H1 (cell line): ENCODE data around the gene SERINC5. TPM values are rescaled to one million over a fixed set of nuclear protein-coding genes. Genes with fewer than 3 reads are reported as not detected.

Experiments
- ATF3 ChIP-seq: IDR thresholded peaks from 2 replicates; pipeline ENCODE4 v1.6.1; 2011; ENCODE audit warnings: low read depth, mild to moderate bottlenecking, low read length; ENCODE audit not compliant: insufficient read depth
- BCL11A ChIP-seq, 2 experiments: IDR thresholded peaks; one replicate each; pipeline ENCODE4 v1.6.1; 2011; ENCODE audit warnings: low read depth in 2 of 2, low read length in 2 of 2, mild to moderate bottlenecking in 2 of 2
- CHD1 ChIP-seq: IDR thresholded peaks from 2 replicates; pipeline ENCODE4 v1.6.1; 2012; ENCODE audit warnings: low read depth, low read length, improper control_type of control experiment
- CREB1 ChIP-seq: IDR thresholded peaks from 2 replicates; pipeline ENCODE4 v1.6.1; 2012; ENCODE audit warnings: inconsistent platforms
- CTCF ChIP-seq, 3 experiments: IDR thresholded peaks; 1 replicate in 2 of 3; 2 replicates in 1 of 3; pipeline versions ENCODE4 v1.5.1 to v1.6.1; 2011; ENCODE audit warnings: low read length in 3 of 3, mild to moderate bottlenecking in 3 of 3, inconsistent platforms in 2 of 3, low read depth in 1 of 3, moderate library complexity in 1 of 3; ENCODE audit not compliant: insufficient read depth in 1 of 3; ENCODE audit errors: control extremely low read depth in 1 of 3
- RXRA ChIP-seq: IDR thresholded peaks from 2 replicates; pipeline ENCODE4 v1.6.1; 2011; ENCODE audit warnings: low read depth, mild to moderate bottlenecking, low read length, moderate library complexity; ENCODE audit not compliant: insufficient read depth
- SIX5 ChIP-seq: IDR thresholded peaks from 2 replicates; pipeline ENCODE4 v1.6.1; 2011; ENCODE audit warnings: mild to moderate bottlenecking, low read depth, low read length
- polyA plus RNA-seq, 7 experiments: library from polyadenylated mRNA; depleted of rRNA in 3 of 7; stranded (reverse) in 5 of 7; unstranded in 2 of 7; fragments of >200 nt in 5 of 7; fragments of 200-250 nt in 2 of 7; gene quantifications; 1 replicate in 5 of 7; 2 replicates in 1 of 7; 4 replicates in 1 of 7; pipeline versions ENCODE4 v1.2.1 to v1.2.3, GENCODE V29; 2011 to 2013; ENCODE audit warnings: missing spikeins in 2 of 7, mixed read lengths in 2 of 7
- total RNA-seq: library from RNA; stranded (reverse); fragmentation: NEBNext Ultra II Directional; extraction: Animal tissue kit (Norgen Biotek cat#: 25700); gene quantifications from 2 replicates; pipeline ENCODE4 v1.2.1, GENCODE V29; 2021

The SERINC5 gene
- total and polyA plus RNA-seq, 2 of the 8 experiments (the other 6 are each of a cell fraction or from before 2014, with no cell fraction given): 32.2 to 149 TPM

GRCh38 chr5:80067531-80068245 lies 188.2 kb downstream of the SERINC5 start (continued):
- TF ChIP-seq CTCF (IDR thresholded peaks at IDR 0.05; ENCODE audit: control extremely low read depth in 1 of 3, insufficient read depth in 1 of 3, low read depth in 1 of 3, low read length in 3 of 3) (no peak), BCL11A (IDR thresholded peaks at IDR 0.05; ENCODE audit: low read depth in 2 of 2, low read length in 2 of 2) (no peak), SIX5 (no peak), ATF3 (no peak), CREB1 (no peak), RXRA (no peak), CHD1 (no peak)
